NCI-H1930 (cell line): ENCODE measurements around the gene PANK3.
A peak's percentile ranks its signal among the peaks of the same experiment; 100 is the strongest.
"Not testable (repeated sequence)": the region's sequence is repeated elsewhere in the genome, so short reads cannot be mapped to it uniquely, and the experiment has no call there.

Experiments
- DNase-seq, 2 experiments: peaks; one replicate each; lab custom pipeline; 2025; lab: John Stamatoyannopoulos, UW

The PANK3 gene

DNA sequence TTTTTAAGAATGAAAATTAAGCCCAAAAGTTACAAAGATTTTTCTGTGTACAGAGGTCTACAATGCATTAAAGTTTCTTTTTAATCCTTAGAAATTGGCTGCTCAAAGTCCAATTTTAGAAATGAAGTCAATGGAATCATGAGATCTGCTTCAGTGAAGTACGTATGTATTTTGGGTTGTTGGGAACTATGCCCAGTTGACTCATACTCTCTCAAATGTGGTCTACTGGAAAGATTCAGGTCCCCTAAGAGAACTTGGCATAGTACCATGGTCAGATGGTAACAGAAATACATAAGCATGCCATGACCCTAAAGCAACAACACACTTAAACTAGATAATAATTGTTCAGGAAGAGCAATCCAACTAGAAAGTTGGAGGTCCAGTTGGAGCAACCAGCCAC, 27.0 kb downstream of the PANK3 start:
- DNase-seq: no peak

DNA sequence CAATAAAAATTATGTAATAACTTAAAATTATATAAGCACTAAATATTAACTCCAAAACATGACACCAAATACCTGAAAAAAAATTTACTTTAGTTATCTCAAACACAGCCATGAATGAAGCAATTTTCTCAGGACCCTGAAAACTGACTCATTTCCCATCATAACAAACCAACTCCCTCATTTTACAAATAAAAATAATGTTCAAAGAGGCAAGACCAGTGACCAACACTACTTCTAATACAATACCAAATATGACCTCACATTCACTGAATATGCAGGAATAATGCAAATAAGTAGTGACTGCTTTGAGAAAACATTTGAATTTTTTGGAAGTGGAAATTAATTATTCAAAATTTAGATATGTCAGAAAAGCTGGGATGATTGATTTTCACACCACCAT, 28.5 kb downstream of the PANK3 start:
- DNase-seq: no peak

DNA sequence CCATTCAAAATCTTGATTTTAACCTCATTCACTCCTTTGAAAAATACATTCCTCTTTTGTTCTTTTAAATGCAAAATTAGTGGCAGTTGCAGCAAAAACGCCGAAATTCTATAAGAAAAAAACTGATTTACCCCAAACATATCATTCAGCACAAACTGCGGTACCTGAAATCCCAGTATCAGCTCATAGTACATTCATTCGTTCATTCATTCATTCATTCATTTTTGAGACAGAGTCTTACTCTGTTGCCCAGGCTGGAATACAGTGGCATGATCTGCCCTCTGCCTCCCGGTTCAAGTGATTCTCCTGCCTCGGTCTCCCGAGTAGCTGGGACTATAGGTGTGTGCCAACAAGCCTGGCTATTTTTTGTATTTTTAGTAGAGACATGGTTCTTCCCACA, 29.6 kb downstream of the PANK3 start:
- no peak for DNase-seq

DNA sequence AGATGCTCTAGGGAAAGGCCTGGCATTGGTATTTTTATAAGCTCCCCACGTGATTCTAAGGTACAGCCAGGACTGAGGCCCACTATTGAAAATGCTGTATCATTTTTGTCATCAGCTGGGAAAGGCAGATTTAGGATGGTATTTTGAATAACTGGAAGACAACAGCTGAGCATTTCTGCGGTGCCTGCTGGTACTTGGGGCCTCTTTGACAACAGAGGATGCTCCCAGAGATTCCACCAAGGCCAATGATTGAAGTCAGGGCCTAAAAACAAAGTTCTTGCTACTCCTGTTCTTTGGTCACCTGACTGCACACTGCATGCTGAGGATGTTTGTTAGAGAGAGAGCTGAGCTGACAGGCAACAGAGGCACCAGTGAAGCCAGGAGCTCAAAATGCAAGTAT, 42.0 kb downstream of the PANK3 start:
- DNase-seq: no peak

DNA sequence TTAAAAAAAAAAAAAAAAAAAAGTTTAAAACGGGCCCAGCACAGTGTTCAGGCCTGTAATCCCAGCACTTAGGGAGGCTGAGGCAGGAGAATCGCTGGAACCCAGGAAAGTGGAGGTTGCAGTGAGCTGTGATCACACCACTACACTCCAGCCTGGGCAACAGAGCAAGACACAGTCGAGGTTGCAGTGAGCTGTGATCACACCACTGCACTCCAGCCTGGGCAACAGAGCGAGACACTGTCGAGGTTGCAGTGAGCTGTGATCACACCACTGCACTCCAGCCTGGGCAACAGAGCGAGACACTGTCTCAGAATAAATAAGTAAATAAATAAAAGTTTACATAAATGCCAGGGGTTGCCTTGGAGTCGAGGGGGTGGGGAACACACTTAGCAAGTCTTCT, 44.8 kb downstream of the PANK3 start:
- DNase-seq: not testable (repeated sequence)

DNA sequence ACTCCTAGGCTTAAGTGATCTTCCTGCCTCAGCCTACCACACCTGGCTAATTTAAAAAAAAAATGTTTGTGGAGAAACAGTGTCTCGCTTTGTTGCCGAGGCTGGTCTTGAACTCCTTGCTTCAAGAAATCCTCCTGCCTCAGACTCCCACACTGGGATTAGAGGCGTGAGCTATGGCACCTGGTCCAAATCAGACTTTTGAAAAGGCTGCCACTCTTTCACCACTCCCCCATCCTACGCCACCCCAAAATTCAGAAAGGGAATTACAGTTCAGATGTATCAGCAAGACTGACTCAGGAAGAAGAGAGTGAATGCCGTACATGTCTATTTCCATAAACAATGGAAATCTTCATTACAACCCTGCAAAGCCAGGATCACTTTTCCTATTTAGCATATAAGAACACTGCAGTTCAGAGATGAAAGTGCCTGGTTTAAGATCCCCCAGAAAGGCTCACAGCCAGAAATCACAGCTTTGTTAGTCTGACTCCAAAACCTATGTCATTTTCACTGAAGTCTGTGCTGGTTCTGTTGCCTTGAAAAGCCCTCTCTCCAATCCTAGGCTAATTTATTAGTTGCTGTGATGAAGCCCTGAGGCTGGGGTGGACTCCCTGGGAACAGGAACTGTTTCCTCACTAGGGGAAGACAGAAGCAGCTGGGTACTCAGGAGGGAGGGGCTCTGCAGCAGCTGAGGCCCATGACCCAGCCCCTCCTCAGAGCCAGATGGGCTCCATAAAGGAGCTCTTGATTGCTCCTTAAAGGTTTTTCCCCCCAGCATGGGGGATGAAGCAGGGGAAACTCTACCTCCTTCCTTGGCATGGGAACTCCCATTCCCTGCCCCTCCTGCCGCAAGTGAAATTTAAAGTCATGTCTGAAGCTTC, 46.9 kb downstream of the PANK3 start:
- no peak for DNase-seq

DNA sequence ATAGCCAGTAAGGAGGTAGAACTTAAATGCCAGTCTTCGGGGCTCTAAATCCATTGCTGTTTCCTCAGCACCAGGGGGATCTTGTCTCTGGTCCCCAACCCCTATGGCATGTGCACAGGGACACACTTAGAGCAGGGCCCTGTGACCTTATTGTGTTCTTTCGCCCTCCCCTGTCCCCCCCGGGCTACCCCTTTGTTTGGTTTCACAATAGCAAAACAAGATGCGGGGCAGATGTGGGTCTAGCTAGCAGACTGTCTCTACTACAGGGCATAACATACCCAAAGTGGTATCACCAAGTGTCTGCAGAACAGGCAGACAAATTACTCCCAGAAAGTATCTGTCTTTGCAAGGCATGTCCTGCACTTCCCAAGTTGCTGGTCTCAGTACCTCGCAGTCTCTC, 48.0 kb downstream of the PANK3 start:
- no peak for DNase-seq

DNA sequence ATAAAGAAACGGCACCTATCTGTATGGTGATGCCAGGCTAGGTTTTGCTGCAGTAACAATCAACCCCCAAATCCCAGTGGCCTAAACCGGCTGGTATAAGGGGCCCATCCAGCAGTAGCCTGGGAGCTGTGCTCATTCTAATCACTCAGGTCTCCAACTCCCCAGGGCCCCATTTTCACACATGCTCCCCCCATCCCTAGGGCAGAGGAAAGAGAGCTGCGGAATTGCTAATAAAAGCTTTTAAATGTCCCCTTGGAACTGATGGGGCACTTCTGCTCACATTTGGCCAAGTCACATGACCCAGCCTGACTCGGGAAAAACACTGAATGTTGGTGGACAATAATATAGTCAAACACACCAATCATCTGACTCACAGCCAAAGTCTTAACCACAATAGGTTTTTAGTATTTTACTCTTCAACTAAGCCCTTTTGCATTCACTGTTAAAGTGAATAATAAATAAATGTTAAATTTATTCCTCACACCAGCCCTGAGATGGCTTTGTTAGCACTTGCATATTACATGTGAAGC, 48.5 kb downstream of the PANK3 start:
- DNase-seq: no peak

DNA sequence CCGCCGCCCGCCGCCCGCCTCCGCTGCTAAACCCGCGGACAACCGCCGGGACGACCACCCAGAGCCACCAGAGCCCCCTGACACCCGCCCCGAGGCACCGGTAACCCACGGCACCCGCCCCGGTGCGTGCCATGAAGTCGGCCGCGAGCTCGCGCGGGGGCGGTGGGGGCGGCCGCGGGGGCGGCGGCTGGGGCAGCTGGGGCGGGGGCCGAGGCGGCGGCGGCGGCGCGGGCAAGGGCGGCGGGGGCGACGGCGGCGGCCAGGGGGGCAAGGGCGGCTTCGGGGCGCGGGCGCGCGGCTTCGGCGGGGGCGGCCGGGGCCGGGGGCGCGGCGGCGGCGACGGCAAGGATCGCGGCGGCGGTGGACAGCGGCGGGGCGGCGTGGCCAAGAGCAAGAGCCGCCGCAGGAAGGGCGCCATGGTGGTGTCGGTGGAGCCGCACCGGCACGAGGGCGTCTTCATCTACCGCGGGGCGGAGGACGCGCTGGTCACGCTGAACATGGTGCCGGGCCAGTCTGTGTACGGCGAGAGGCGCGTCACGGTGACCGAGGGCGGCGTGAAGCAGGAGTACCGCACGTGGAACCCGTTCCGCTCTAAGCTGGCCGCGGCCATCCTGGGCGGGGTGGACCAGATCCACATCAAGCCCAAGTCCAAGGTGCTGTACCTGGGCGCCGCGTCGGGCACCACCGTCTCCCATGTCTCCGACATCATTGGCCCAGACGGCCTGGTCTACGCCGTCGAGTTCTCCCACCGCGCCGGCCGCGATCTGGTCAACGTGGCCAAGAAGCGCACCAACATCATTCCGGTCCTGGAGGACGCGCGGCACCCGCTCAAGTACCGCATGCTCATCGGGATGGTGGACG, 49.6 kb downstream of the PANK3 start:
- no peak for DNase-seq

DNA sequence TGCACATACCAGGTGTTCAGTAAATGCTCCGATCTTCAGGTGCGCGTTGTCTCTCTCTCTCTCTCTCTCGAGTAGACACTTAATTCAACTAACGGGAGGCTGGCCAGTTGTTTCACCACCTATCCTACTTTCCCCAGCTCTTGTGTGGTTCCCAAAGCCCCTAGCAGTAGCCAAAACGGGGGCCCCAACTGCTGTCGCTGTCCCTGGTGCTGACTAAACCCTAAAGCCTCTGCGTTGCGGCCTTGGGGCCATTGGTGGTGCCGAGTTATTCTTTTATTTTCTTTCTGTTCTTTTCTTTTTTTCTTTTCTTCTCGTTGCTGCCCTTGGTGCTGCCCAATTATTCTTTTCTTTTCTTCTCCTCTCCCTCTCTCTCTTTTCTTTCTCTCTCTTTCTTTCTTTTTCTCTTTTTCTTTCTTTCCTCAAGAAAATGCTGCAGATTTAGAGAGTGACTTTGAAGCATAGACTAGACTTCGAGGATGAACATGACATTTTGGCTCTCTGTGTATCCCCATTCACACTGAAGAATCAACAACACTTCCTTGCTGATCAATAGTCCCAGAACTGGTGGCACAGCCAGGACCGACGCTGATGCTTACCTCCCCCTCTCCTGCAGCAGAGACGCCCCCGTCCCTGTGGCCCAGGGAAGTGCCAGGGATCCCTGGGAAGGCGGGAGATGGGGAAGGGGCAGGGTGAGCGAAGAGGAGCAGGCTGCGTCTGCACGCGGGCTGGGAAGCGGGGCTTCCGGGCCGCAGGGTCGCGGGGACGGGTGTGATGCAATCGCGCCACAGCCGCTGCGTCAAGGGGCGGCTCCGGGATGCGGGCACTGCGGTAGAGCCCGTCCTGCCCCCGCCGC, 50.4 kb downstream of the PANK3 start, which contains the start of gene FBLL1:
Gene FBLL1, plus strand, starts transcription at position 785 of the 853 bp plus-strand sequence. CDS start 200 bp downstream, outside the sequence.
- peak; percentile 18 to 28 for DNase-seq

DNA sequence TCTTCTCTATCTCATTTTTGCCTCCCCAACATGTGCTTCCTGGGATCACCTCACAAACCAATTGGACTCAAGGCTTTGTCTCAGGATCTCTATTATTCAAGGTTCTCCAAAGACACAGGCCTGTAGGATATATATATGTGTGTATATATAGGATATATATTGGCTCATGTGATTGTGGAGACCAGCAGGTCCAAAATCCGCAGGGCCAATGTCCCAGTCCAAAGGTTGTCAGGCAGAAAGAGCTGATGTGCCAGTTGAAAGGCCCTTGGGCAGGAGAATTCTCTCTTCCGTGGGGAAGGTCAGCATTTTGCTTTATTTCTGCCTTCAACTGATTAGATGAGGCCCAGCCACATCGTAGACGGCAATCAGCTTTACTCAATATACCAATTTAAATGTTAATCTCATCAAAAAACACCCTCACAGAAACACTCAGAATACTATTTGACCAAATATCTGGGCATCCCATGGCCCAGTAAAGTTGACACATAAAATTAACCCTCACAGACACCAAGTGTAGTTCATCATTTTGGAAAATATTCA, 51.3 kb downstream of the PANK3 start:
- DNase-seq: no peak

DNA sequence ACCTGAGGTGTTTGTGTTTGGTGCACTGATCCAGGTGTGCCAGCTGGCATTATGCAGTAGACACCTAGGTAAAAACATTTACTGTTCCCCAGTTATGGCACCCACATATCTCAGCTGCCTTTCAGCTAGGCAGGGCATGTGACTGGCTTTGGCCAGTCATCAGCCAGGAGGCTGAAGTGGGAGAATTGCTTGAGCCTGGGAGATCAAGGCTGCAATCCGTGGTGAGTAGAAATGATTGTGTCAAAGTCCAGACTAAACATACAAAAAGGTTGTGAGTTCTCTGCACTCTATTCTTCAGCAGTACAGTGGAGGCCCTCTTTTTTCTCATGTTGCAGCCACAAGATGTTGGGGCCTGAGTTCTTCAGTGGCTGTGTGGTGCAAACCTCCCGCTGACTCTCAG, 53.3 kb downstream of the PANK3 start:
- no peak for DNase-seq

DNA sequence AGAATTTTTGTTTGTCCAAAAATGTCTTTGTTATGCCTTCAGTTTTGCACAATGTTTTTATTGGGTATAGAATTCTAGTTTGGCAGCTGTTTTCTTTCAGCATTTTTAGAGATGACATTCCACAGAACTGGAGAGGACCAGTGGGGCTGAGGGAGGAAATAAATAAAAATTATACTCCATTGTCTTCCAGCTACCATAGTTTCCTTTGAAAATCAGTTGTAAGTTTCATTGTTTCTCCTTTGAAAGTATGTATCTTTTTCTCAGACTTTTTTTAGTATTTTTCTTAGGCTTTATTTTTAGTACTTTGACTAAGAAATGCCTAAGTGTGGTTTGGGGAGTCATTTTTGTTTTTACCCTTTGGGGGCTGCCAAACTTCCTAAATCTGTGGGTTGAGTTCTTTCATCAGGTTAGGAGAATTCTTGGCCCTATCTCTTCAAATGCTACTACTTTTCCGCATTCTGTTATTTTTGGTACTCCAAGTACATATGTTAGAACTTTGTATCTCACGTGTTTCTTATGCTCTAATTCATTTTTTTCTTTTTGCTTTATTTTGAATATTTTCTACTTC, 65.2 kb downstream of the PANK3 start:
- DNase-seq: no peak

DNA sequence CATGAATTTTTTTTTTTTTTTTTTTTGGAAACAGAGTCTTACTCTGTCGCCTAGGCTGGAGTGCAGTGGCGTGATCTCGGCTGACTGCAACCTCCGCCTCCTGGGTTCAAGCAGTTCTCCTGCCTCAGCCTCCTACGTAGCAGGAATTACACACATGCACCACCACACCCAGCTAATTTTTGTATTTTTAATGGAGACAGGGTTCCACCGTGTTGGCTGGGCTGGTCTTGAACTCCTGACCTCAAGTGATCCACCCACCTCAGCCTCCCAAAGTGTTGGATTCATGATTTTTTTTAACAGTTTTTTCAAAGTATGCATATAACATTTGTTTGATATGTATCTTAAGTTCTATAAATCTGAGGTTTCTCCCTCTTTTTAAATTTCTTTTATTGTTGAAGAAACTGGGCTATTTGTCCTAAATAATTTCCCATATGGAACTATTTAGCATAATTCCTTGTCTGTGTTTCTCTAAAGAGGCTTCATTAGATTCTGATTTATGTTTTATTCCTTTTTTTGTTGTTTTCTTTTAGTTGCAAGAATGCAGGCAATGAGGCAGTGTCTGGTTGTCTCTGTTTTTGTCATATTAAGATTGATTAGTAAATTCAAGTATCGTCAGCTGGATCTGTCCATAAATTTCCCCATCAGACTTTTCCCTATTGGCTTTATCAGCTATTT, 76.5 kb downstream of the PANK3 start:
- DNase-seq: no peak
